ENCODE data around the gene CD109.
A peak's percentile ranks its signal among the peaks of the same experiment; 100 is the strongest.
"Not testable (repeated sequence)": the region's sequence is repeated elsewhere in the genome, so short reads cannot be mapped to it uniquely, and the experiment has no call there.

Gene CD109

DNA sequence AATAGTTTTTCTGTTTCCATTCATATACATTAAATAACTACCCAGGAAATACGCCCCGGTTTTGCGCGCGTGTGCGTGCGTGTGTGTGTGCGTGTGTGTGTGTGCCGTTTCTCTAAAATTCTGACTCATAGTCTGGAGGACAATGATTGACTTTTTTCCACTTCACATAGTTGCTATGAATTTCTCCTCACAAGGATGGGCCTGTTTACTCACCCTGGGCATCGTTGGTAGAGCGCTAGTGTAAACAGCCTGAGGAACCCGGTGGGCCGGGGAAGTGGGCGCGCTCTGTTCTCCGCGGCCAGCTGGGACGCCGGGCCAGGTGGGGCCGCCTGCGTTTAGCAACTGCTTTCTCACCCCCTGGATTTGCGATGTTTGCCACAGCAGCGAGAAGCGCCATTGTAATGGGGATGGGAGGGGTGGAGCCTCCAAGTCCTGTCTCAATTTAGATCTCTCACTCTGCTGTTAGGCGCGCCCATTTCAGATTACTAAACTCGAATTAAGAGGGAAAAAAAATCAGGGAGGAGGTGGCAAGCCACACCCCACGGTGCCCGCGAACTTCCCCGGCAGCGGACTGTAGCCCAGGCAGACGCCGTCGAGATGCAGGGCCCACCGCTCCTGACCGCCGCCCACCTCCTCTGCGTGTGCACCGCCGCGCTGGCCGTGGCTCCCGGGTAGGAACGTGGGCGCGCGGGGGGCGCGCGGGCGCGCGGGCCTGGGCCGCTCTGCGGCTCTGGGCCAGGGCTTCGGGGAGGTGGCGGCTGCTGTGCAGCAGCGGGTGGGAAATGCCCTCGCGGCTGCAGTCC lies at the start of gene CD109:
Gene CD109, plus strand, starts transcription at position 585 of the 803 bp plus-strand sequence. Its CDS starts 13 bp downstream, at position 598.
- peak; percentile 30 for DNase-seq

- no peak for DNase-seq
These were observed 47.8 kb upstream of the CD109 start for GRCh38 chr6:73648166-73648565.

DNA sequence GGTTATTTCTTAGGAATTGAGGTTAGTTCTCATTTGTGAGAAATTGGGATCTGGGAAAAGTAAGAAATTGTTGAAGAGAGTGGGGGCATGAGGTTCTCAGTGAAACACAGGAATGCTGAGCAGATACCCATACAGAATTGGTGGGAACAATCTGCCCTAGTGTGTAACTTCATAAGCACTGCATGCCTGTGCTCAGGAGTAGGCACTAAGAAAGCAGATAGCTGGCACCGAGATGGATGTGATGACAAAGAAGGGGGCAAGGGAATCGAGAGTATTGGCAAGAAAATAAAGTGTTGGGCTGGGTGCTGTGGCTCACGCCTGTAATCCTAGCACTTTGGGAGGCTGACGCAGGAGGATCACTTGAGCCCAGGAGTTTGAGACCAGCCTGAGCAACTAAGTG lies 46.2 kb upstream of the CD109 start:
- no peak for DNase-seq

GRCh38 chr6:73652637-73653570 lies 43.1 kb upstream of the CD109 start:
- DNase-seq = peak; percentile 9

DNA sequence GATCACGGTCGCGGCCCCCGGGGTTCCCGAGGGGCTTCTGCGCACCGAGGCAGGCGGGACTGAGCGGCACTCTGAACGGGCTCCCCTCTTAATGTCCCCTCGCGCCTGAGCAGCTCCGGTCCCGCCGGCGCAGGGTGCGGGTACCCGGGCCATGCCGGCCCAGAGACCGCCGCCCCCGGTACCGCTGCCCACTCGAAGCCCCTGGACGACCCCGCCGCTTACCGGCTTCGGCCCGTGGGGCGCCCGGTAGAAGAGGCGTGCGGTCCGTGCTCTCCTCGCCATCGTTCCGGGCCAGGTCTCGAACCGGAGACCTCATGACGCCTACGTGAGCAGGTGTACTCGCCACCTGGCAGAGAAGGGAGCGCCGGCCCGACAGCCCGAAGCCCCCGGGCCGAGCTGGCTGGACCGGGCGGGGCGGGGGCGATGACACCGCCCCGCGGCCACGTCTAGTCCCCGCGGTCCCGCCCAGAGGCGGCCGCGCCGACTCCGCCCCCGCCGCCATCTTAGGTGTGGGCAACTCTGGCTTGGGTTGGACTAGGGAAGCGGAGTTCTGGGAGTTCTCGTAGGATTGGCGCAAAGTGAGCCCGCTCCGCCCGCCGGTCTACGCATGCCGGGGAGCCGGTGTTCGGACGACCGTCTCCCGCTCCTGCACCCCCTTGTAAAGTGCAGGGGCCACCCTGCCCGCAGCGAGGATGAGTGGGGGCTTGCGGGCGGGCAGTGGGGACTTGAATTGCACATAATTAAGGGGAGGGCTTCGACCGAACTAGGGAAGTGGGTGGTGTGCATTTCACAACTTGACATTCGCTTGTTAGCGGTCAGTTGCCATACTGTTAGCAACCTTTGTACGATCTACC lies 42.2 kb upstream of the CD109 start, which contains the start of gene SLC17A5:
Gene SLC17A5, minus strand, starts transcription at position 422 of the 854 bp plus-strand sequence. Its CDS starts 106 bp downstream, at position 316.
- DNase-seq = peak; percentile 84

- no peak for DNase-seq
These were observed 40.6 kb upstream of the CD109 start for GRCh38 chr6:73655341-73655917.

DNA sequence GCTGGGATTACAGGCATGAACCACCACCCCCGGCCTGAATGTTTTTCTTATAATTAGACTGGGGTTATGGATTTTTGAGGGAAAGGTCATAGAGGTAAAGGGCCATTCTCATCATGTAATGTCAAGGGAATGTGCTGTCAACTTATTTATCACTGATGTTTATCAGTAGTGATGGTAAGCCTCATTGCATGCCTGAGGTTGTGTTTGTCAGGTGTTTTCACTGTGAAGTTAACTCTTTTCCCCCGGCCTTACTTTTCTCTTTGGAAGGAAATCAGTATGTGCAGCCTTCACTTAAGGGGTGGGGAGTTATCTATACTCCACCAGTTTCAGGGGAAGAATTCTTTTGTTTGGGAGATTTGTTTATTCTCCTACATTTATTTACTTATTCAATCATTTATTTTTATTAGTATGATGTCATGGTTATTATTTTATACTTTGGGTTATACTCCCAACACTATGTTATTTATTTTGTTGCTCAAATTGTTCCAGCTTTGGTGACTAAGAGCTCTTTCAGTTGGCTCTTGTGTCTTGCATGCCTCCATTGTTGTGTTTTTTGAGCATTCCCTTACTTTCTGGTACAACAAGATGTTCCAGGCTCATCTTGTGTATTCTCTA lies 39.4 kb upstream of the CD109 start:
- no peak for DNase-seq

DNA sequence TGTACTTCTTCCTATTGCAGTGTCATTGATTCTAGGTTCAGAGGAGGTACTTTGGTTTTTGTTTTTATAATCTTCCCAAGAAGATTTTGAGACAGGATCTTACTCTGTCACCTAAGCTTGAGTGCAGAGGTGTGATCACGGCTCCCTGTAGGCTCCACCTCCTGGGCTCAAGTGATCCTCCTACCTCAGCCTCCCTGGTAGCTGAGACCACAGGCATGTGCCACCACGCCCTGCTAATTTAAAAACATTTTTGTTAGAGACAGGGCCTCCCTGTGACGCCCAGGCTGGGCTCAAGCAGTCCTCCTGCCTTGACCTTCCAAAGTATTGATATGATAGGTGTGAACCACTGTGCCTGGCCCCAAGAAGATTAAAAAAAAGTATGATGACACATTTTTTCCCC lies 38.8 kb upstream of the CD109 start:
- DNase-seq = no peak

DNA sequence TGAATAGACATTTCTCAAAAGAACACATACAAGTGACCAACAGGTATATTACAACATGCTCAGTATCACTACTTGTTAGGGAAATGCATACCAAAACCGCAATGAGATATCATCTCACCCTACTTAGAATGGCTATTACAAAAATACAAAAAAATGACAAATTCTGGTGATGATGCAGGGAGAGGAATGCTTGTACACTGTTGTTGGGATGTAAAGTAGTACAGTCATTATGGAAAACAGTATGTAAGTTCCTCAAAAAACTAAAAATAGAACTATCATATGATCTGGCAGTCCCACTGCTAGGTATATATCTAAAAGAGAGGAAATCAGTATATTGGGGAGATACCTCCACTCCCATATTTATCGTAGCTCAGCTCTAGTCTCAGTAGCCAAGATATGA lies 31.3 kb upstream of the CD109 start:
- DNase-seq = no peak

- no peak for DNase-seq
These were observed 30.2 kb upstream of the CD109 start for GRCh38 chr6:73665686-73666319.

GRCh38 chr6:73666393-73666792 lies 29.6 kb upstream of the CD109 start:
- no peak for DNase-seq

DNA sequence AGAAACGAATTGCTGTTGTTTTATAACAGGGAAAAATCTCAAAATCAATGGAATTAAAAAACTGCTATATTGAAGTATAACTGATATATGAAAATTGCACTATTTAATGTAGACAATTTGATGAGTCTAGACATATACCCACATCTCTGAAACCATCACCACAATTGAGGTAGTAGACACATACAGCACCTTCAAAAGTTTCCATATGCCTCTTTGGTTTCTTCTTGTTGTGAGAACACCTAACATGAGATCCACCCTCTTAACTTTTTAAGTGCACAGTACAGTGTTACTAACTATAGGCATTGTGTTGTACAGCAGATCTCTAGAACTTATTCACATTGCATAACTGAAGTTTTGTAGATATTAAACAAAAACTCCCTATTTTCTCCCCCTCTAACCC lies 28.2 kb upstream of the CD109 start:
- no peak for DNase-seq

DNA sequence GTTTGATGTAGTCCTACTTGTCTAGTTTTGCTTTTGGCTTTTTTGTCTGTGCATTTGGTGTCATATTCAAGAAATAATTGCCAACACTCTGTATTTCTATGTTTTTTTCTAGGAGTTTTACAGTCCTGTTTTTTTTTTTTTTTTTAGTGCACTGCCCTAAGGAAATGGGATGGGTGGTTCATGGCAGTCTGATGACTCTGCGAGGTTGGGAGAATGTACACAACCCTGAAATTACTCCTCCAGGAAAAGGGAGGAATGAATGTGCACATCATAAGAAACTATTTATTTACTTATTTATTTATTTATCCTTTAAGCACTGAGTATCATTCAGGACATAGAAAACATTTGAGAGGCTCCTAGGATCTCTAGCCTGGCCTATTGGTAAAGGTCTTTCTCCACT lies 27.0 kb upstream of the CD109 start:
- DNase-seq = no peak

DNA sequence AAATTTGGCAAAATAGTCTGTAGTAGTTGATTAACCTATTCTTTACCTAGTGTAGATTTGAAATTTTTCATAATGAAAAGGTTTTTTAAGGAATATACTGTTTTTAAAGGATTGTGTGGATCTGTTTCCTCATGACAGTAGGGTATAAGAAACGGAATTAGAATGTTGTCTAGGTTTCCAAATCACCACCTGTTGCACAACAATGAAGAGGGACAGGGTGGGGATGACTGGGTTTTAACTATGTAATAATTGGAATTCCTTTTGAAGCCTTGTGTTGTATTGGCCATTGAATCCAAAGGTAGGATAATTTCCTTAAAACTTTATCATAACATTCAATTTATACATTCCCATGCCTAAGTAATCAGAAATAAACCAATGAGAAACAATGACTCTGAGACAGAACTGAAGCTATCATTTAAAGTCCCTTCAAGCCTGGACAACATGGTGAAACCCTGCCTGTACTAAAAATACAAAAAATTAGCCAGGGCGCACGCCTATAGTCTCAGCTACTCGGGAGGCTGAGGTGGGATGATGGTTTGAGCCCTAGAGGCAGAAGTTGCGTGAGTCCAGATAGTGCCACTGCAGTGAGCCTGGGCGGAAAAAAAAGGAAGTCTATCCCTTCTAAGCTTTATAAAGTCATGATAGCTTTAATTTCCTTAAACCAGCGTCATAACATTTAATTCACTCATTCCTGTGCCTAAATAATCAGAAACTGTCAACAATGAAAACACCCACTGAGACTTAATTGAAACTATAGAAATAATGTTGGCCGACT lies 23.9 kb upstream of the CD109 start:
- no peak for DNase-seq

- DNase-seq = peak; percentile 56
These were observed 20.4 kb upstream of the CD109 start for GRCh38 chr6:73675466-73676098.

DNA sequence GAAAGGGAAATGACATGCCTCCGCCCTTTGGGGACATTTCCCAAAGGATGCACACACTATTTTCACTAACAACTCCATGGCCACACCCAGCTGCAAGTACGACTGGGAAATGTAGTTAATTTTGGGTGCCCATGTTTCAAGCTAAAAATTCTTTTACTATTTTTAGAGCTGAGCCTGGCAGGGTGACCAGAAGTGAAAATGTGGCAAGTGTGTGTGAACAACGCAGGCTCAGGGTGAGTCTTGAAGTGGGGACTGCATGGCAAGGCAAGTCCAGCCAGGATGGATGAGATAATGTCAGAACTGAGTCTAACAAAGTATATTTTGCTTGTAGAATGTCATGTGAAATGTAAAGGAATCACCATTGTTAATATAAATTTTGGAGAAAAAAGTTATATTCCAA lies 17.0 kb upstream of the CD109 start:
- DNase-seq = no peak

DNA sequence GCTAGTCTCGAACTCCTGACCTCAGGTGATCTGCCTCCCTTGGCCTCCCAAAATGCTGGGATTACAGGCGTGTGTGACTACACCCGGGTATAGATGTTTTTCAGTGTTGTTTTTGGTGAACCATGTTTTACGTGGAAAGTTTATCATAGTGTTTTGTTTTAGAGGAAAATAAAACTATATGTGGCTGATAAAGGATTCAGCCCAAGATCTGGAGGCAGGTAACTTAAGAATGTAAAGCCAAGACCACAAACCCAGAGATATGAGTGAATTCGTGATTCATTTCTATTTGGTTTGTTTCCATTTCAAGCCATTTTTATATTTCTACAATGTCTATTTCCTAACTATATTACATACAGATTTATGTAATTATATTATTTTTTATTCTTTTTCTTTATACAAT lies 16.2 kb upstream of the CD109 start:
- not testable (repeated sequence) for DNase-seq

GRCh38 chr6:73680289-73680918 lies 15.6 kb upstream of the CD109 start:
- no peak for DNase-seq

- not testable (repeated sequence) for DNase-seq
These were observed 12.4 kb upstream of the CD109 start for GRCh38 chr6:73683574-73683973.

GRCh38 chr6:73688351-73688750 lies 7.7 kb upstream of the CD109 start:
- no peak for DNase-seq
